Cardiac muscle cell (in vitro differentiated cells and primary cell): ENCODE data around the gene CDC42SE2. TPM values are rescaled to one million over a fixed set of nuclear protein-coding genes. Genes with fewer than 3 reads are reported as not detected.

Experiments used
- DNase-seq, 2 donors: peaks; one replicate each; pipeline versions ENCODE4 v3.0.0 to v3.0.0-alpha.2; 2010 to 2017; ENCODE audit warnings: low read depth in 1 of 2, low spot score in 1 of 2
- H3K27ac ChIP-seq: fragments of 200-600 bp; sonication (generic); 2 replicates; pipeline ENCODE4 v1.5.1; 2016
- H3K27me3 ChIP-seq: fragments of 200-600 bp; sonication (generic); 2 replicates; pipeline ENCODE4 v1.6.0; 2016; ENCODE audit warnings: control low read depth
- H3K36me3 ChIP-seq: fragments of 200-600 bp; sonication (generic); 2 replicates; pipeline ENCODE4 v1.5.1; 2016; ENCODE audit warnings: control low read depth
- H3K4me1 ChIP-seq: fragments of 200-600 bp; sonication (generic); 2 replicates; pipeline ENCODE4 v1.8.1; 2017; ENCODE audit warnings: low read depth, mild to moderate bottlenecking, mixed run types
- H3K4me3 ChIP-seq: fragments of 200-600 bp; sonication (generic); 2 replicates; pipeline ENCODE4 v1.5.1; 2016; ENCODE audit warnings: mild to moderate bottlenecking
- H3K9me3 ChIP-seq: fragments of 200-600 bp; sonication (generic); 2 replicates; pipeline ENCODE4 v1.5.1; 2017; ENCODE audit warnings: low read depth, mild to moderate bottlenecking, control low read depth
- polyA plus RNA-seq: library from polyadenylated mRNA; unstranded; fragments of >200 nt; fragmentation: Nextera tagmentation; extraction: Ambion mirVana; gene quantifications from 2 replicates; pipeline ENCODE4 v1.2.1, GENCODE V29; 2016
- total RNA-seq: library from RNA; depleted of rRNA; stranded (reverse); fragments of >200 nt; gene quantifications from 2 replicates; pipeline ENCODE4 v1.2.3, GENCODE V29; 2016
- TF ChIP-seq, protein P1 (sequence below): IDR thresholded peaks from 2 replicates; pipeline ENCODE4 v1.5.1; 2012; ENCODE audit warnings: low read depth, mild to moderate bottlenecking, low read length

CDC42SE2 gene
- total and polyA plus RNA-seq, 2 experiments from 2014 or later = 15.2 to 24.1 TPM

- TF ChIP-seq, protein P1, sequence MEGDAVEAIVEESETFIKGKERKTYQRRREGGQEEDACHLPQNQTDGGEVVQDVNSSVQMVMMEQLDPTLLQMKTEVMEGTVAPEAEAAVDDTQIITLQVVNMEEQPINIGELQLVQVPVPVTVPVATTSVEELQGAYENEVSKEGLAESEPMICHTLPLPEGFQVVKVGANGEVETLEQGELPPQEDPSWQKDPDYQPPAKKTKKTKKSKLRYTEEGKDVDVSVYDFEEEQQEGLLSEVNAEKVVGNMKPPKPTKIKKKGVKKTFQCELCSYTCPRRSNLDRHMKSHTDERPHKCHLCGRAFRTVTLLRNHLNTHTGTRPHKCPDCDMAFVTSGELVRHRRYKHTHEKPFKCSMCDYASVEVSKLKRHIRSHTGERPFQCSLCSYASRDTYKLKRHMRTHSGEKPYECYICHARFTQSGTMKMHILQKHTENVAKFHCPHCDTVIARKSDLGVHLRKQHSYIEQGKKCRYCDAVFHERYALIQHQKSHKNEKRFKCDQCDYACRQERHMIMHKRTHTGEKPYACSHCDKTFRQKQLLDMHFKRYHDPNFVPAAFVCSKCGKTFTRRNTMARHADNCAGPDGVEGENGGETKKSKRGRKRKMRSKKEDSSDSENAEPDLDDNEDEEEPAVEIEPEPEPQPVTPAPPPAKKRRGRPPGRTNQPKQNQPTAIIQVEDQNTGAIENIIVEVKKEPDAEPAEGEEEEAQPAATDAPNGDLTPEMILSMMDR = no peak
- no peaks in the 10 kb centered on the region for H3K4me1 ChIP-seq
- no peak for DNase-seq
- no peaks in the 10 kb centered on the region for H3K27me3 ChIP-seq
- H3K27ac ChIP-seq = no peak overlapping the region
- H3K4me3 ChIP-seq = no peak overlapping the region
- no peaks in the 10 kb centered on the region for H3K36me3 ChIP-seq
- H3K9me3 ChIP-seq = no peaks in the 10 kb centered on the region
These were observed 34.0 kb downstream of the CDC42SE2 start for GRCh38 chr5:131297886-131298285.

DNA sequence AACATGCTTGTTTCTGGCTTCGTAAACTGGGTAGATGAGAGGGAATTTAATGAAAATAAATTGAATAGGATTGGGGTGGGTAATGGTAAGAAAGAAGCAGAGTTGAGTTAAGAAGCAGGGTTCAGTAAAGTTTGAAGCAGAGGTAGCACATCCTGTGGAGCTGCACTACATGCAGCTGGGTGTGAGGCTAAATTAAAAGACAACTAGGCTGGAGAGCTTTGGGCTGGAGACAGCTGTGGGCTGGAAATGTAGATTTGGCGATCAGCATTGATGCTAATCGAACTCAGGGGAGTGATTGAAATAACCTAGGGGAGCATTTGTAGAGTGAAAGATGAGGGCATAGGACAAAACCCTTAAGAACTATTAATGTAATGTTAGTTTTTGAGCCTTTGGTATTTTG is 35.6 kb downstream of the CDC42SE2 start:
- no peaks in the 10 kb centered on the region for H3K27me3 ChIP-seq
- no peak overlapping the region for H3K4me3 ChIP-seq
- no peaks in the 10 kb centered on the region for H3K36me3 ChIP-seq
- no peaks in the 10 kb centered on the region for H3K9me3 ChIP-seq
- TF ChIP-seq, protein P1 = no peak
- no peak for DNase-seq
- H3K4me1 ChIP-seq = no peaks in the 10 kb centered on the region
- H3K27ac ChIP-seq = no peak overlapping the region

DNA sequence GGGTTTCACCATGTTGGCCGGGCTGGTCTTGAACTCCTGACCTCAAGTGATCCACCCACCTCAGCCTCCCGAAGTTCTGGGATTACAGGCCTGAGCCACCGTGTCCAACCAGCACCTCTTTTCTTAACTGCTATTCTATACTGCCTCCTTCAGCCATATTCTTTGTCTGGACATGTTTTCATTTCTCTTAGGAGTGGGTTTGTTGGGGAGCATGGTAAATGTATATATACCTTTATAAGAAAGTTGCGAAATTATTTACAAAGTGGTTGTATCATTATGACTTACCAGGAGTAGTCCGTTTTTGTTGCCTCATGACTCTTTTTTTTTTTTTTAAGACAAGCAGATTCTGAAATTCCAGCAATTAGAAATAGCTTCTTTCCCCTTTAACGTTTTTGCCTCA is 38.7 kb downstream of the CDC42SE2 start:
- Histone ChIP-seq H3K36me3 (no peaks in the 10 kb centered on the region), H3K4me1 (no peaks in the 10 kb centered on the region), H3K27ac (peak overlapping the region; percentile 49), H3K4me3 (no peak overlapping the region), H3K27me3 (no peaks in the 10 kb centered on the region), H3K9me3 (no peaks in the 10 kb centered on the region)
- no peak for DNase-seq
- TF ChIP-seq, protein P1 = no peak

DNA sequence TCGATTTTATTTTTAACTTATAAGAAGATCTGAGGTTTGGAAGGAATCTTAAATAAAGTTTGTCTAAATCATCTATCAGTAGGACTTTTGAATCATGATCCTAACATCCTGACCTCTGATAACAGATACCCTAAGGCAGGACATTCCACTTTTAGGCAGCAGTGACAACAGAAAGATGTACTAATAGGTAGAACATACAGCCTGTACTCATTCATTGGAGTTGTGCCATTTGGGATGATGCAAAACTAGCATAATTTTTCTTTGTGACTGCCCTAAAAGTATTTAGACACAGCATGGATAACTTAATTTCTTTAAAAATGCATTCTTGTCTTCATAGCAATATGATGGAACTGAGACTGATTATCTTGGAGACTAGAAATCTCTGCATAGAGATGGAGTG is 39.7 kb downstream of the CDC42SE2 start:
- no peaks in the 10 kb centered on the region for H3K27me3 ChIP-seq
- TF ChIP-seq, protein P1 = no peak
- H3K27ac ChIP-seq = no peak overlapping the region
- no peak overlapping the region for H3K4me3 ChIP-seq
- no peaks in the 10 kb centered on the region for H3K4me1 ChIP-seq
- H3K9me3 ChIP-seq = no peaks in the 10 kb centered on the region
- H3K36me3 ChIP-seq = no peaks in the 10 kb centered on the region
- peak in 1 of 2 donors; percentile 73 for DNase-seq

DNA sequence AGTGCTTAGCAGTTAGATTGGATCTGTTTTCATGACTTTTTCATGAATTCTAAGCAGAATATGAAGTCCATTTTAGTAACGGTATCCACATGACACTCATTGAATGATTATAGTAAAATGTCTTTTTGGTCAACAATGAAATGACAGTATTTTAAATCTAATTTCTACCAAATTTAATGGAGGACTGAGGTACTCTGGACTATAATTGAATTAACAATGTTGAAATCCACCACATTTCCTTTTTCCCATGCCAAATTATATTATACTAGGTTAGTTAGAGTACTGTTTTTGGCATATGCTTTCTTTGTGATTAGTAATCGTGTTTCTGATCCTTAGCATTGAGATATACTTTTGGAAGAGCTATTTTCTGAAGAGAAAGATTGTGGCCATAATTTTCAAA is 40.6 kb downstream of the CDC42SE2 start:
- no peaks in the 10 kb centered on the region for H3K27me3 ChIP-seq
- DNase-seq = no peak
- no peaks in the 10 kb centered on the region for H3K9me3 ChIP-seq
- no peak overlapping the region for H3K4me3 ChIP-seq
- no peaks in the 10 kb centered on the region for H3K4me1 ChIP-seq
- no peak overlapping the region for H3K27ac ChIP-seq
- no peaks in the 10 kb centered on the region for H3K36me3 ChIP-seq
- TF ChIP-seq, protein P1 = no peak
